Suprapubic skin (tissue), 3 donors: ENCODE results near the gene CACNA1A.
"Not testable (repeated sequence)": the region's sequence is repeated elsewhere in the genome, so short reads cannot be mapped to it uniquely, and the experiment has no call there.

Source experiments
- EP300 ChIP-seq: sonication (generic); formaldehyde crosslinking; IDR thresholded peaks from one replicate; pipeline ENCODE4 v1.6.1; 2017; ENCODE audit warnings: antibody characterized with exemption
- POLR2A ChIP-seq, 2 donors: fragments of 450-650 bp; IDR thresholded peaks; one replicate each; pipeline ENCODE4 v1.6.1; 2017; ENCODE audit warnings: antibody characterized with exemption in 2 of 2, mild to moderate bottlenecking in 2 of 2, moderate library complexity in 2 of 2
- TF ChIP-seq, protein P1 (sequence below), 2 donors: fragments of 200-600 bp in 1 of 2; fragments of 450-650 bp in 1 of 2; sonication (generic) in 1 of 2; IDR thresholded peaks; one replicate each; pipeline ENCODE4 v1.5.1; 2016 to 2019; ENCODE audit warnings: antibody characterized with exemption in 2 of 2, mild to moderate bottlenecking in 1 of 2, moderate library complexity in 1 of 2

- TF ChIP-seq, protein P1, sequence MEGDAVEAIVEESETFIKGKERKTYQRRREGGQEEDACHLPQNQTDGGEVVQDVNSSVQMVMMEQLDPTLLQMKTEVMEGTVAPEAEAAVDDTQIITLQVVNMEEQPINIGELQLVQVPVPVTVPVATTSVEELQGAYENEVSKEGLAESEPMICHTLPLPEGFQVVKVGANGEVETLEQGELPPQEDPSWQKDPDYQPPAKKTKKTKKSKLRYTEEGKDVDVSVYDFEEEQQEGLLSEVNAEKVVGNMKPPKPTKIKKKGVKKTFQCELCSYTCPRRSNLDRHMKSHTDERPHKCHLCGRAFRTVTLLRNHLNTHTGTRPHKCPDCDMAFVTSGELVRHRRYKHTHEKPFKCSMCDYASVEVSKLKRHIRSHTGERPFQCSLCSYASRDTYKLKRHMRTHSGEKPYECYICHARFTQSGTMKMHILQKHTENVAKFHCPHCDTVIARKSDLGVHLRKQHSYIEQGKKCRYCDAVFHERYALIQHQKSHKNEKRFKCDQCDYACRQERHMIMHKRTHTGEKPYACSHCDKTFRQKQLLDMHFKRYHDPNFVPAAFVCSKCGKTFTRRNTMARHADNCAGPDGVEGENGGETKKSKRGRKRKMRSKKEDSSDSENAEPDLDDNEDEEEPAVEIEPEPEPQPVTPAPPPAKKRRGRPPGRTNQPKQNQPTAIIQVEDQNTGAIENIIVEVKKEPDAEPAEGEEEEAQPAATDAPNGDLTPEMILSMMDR (IDR thresholded peaks at IDR 0.05) = not testable (repeated sequence)
- TF ChIP-seq POLR2A (IDR thresholded peaks at IDR 0.05); EP300: not testable (repeated sequence)
These were observed 304.2 kb downstream of the CACNA1A start for GRCh38 chr19:13202112-13202511.
